Stimulated activated CD8-positive, alpha-beta memory T cell treated with anti-CD3 and anti-CD28 coated beads, Interleukin-12 subunit alpha, Interleukin-12 subunit beta, amount 100 ng/mL, for 24 hours (primary cell): ENCODE data around the gene S100A10.

Experiments
- DNase-seq: peaks from one replicate; pipeline ENCODE4 v3.0.0-alpha.2; 2020; ENCODE audit errors: extremely low read depth

Gene S100A10

GRCh38 chr1:152013664-152014237 lies 20.1 kb upstream of the S100A10 start:
- DNase-seq = no peak

GRCh38 chr1:152009691-152010090 lies 16.0 kb upstream of the S100A10 start:
- no peak for DNase-seq

- no peak for DNase-seq
Measured at GRCh38 chr1:152007047-152007446, 13.4 kb upstream of the S100A10 start.

GRCh38 chr1:152005360-152005912 lies 11.8 kb upstream of the S100A10 start:
- DNase-seq = no peak

DNA sequence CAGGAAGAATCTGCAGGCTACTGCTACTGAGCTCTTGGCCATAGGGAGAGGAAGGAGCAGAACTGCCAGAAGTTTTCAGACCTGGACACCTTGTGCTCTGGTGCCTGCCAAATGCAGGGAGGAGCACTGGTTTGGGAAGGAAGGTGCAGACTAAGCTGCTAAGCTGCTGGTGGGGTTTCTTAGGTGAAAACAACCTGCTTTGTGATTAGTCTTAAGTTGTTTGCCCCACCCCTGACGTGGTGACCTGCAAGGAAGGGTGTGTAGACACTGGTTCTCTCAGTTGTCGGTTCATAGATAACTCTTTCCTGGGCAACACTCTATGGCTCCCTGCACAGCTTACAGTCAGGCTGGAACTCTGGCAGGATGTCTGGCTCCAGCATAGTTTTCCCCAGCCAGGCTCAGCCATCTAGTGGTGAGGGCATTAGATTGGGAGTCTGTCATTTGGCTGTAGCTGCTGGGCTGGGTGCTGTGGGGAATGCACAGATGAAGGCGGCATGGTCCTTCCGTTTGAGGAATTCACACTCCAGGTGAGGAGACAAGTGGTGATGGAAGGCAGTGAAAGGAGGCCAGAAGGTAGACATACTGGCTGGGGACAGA lies 10.3 kb upstream of the S100A10 start:
- DNase-seq = no peak

DNA sequence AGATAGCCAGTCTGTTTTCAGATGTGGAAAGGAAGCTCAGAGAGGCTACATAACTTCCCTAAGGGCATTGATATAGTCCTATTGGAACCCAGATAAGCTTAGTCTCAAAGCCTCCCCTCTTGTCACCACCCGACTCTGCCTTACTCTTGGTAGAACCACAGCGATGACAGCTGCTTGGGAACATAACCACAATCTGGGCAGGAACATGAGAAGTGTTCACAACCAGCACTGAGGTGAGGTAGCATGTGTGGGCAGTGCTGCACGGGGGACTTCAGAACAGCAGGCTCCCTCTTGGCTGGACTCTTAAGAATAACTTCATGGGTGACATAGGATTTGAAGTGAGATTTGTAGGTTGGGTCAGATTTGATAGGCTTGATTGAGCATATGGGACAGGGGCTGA lies 9.3 kb upstream of the S100A10 start:
- DNase-seq = no peak

DNA sequence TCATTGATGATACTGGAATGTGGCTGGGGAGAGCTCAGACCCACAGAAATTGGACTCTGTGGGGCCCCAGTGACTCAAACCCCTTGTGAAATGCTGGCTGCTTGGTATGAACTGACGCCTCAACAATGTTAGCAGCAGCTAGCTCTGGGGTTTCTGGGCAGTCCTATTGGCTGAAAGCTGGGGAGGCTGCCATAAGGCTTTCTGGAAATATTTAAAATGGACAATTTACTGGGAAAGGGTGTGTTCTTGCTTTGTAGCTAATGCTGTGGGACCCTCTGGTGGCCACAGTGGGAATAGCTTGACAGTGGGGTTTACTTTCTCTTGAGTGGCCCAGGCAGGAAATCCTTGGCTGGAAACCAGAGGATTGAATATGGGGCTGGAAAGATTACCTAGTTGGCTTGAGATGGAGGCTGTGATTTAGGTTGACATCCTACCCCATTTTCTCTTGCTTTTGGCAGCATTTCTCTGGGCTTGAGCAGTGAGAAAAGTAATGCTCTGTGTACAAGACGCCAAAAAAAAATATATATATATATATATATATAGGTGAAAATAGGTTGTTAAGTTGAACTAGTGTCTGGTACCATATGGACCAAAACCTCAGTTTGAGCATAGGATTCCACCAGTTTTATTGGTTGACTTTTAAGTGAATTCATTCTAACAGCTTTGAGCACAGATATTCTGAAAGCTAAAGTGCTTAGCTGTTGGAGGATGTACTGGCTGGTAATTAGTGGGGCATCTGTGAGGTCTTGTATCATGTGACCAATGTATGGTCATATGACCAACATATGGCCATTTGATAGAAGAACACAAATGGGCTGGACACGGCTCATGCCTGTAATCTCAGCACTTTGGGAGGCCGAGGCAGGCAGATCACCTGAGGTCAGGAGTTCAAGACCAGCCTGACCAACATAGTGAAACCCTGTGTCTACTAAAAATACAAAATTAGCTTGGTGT lies 8.2 kb upstream of the S100A10 start:
- DNase-seq = no peak

- DNase-seq = no peak
Measured at GRCh38 chr1:152000964-152001630, 7.4 kb upstream of the S100A10 start.

DNA sequence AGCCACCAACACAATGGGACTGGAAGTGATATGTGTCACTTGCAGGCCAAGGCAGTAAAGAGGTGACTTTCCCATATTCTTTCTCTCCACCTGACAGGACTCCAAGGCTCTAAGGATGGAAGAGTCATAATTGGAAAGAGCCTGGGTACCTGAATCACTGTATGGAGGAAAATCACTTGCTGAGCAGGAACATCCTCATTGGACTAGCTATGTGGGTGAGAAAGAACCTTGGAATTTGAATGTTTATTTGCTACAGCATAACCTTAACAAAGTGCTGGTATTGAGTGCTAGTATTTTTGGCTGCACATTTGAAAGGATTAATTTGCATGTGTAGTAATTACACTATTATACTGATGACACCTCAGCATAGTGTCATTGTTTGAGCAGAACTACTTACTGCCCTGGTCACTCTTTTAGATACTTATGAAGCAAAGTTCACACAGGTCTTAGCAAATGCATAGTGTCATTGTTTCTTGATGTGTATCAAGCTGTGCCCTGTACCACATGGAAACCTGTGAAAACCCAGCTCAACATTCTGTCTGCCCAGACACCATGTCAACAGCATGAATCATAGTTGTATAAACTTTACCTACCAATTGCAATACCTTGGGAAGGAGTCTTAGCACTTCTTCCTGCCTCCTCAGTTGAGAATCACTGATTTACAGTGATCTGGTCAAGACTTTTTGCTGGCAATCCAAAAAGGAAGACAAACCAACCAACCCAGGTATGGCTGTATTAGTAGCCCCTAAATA lies 5.1 kb upstream of the S100A10 start:
- DNase-seq = no peak

DNA sequence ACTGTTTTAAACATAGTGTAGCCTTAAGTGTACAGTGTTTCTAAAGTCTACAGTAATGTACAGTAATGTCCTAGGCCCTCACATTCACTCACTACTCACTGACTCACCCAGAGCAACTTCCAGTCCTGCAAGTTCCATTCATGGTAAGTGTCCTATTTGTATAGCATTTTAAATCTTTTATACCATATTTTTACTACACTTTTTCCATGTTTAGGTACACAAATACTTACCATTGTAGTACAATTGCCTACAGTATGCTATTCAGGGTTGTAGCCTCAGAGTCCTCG lies 3.6 kb upstream of the S100A10 start:
- DNase-seq = no peak

DNA sequence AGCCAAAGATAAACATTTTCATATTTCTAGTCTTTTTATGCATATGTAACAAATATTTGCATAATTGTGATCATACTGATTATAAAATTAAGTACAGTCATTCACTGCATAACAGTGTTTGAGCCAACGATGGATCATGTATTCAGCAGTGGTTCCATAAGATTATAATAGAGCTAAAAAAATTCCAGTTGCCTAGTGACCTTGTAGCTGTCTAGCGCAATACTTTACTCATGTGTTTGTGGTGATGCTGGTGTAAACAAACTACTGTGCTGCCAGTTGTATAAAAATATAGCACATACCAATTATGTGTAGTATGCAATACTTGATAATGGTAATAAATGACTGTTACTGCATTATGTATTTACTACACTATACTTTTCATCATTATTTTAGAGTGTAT lies 2.1 kb upstream of the S100A10 start:
- DNase-seq = no peak

GRCh38 chr1:151994956-151995355 lies 1.3 kb upstream of the S100A10 start:
- DNase-seq = no peak

DNA sequence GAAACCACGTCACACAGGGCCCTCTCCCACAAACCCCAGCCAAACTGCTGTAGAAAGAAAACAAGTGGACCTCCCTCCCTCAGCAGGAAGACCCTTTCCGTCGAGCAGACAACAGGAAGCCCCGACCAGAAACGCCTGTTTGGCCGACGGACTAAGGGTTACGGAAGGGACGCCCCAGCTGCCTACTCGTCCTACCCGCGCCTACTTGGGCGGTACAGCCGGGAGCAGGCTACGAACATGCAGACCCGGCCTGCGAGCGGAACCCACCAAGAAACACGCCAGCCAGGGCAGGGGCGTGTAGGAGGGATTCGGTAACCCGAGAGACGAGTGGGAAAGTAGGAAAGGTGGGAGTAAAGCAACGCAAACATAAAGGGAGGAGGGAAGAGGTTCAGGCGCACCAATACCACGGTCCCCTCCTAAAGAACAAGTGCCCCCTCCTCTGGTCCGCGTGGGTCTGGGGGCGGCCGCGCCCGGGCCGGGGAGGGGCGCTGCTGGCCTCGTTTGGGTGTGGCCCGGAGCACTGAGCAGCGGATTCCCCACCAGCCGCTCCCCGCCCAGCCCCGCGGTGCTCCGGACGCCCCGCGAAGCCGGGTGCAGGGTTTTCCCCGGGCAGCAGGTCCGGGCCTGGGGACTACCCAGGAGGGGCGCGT lies 450 bp downstream of the S100A10 start:
- DNase-seq = no peak

- no peak for DNase-seq
Measured at GRCh38 chr1:151992303-151993083, 1.2 kb downstream of the S100A10 start.

GRCh38 chr1:151991663-151992302 lies 1.9 kb downstream of the S100A10 start:
- DNase-seq = no peak

- no peak for DNase-seq
Measured at GRCh38 chr1:151990856-151991198, 2.8 kb downstream of the S100A10 start.

DNA sequence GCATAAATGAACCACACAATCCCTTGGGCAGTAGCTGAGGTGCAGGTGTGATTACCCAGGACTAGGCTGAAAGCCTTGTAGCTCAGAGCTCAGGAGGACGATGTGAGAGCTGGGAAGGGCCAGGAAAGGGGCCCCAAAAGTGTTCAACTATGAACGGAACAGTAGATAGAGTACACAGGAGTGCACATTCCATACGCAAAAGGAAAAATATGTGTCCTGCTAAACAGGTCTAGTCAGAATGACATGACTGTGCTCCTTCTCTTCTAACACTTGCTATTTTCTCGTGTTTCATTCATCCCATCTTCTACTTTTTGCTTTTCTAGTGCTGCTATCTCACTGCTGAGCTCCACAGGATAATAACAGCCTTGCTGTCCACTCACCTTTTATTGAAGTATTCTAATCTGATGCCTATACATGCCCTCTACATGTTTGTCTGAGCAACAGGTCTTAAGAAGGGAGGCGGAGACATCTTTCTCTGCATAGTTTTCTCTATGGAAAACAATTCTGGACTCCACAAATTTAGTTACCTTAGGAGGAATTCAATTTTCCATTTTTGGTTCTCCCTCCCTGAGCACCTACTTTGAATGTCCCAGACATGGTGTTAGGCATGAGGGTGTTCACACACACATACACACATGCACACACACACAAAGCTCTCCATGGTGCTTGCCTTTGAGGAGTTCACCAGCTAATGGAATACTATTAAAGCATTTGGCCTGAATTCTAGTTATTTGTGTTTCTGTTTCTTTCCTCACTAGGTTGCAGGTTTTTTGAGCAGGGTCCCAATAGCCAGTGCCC lies 3.4 kb downstream of the S100A10 start:
- DNase-seq = no peak

DNA sequence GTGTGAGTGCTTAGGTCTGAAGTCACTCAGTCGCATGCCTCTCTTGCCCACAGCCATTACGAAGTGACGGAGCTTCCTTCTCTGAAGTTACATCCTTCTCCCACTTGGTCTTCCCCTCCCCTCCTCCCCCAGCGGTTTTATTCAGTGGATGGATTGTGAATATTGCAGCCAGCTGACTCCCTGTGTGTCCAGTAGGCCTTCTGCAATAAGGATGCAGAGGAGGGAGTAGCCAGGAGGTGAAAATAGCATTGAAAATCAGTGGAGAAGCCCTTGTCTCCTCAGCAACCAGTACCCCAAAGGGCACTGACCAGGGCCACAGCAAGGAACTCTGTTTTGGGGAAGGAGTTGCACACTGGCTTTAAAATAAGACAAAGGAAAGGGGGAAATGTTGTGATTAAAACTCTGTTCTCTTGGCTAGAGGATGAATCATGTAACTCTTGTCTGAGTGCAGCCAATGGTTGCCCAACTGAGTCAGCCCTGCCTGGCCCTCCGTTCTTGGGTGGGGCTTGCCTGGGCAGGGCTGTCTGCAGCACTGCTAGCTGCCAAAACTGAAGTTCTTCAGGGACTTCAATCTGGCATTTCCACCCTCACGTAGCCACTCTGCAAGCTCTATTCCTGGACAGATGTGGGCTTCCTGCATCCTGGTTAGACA lies 4.3 kb downstream of the S100A10 start:
- DNase-seq = no peak
